DOHH2 (cell line): ENCODE data around the gene CRLF1.

ENCODE experiments used
- EZH2phosphoT487 ChIP-seq: fragments of 200-600 bp; sonication (generic); IDR thresholded peaks from 2 replicates; pipeline ENCODE4 v1.6.1; 2017; ENCODE audit warnings: borderline replicate concordance, mild to moderate bottlenecking, antibody characterized with exemption, low read length, moderate library complexity, mixed read lengths
- TF ChIP-seq, protein P1 (sequence below): fragments of 200-600 bp; sonication (generic); IDR thresholded peaks from one replicate; pipeline ENCODE4 v1.5.1; 2014; ENCODE audit warnings: antibody characterized with exemption, mild to moderate bottlenecking, low read depth, low read length; ENCODE audit not compliant: poor library complexity, severe bottlenecking

DNA sequence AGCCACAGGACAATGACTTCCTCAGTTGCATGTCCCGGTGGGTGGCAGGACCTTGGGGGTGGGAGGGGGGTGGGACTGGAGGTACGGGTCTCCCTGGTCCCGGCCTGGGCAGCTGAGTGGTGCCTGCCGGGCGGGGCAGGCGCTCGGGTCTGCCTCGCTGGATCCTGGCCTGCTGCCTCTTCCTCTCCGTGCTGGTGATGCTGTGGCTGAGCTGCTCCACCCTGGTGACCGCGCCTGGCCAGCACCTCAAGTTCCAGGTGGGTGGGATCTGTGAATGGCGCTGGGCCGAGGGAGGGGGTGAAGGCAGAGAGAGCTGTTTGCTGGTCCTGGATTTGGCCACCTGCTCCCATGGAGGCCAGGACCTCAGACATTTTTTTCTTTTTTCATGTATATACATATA, 11.6 kb upstream of the CRLF1 start:
- TF ChIP-seq, protein P1, sequence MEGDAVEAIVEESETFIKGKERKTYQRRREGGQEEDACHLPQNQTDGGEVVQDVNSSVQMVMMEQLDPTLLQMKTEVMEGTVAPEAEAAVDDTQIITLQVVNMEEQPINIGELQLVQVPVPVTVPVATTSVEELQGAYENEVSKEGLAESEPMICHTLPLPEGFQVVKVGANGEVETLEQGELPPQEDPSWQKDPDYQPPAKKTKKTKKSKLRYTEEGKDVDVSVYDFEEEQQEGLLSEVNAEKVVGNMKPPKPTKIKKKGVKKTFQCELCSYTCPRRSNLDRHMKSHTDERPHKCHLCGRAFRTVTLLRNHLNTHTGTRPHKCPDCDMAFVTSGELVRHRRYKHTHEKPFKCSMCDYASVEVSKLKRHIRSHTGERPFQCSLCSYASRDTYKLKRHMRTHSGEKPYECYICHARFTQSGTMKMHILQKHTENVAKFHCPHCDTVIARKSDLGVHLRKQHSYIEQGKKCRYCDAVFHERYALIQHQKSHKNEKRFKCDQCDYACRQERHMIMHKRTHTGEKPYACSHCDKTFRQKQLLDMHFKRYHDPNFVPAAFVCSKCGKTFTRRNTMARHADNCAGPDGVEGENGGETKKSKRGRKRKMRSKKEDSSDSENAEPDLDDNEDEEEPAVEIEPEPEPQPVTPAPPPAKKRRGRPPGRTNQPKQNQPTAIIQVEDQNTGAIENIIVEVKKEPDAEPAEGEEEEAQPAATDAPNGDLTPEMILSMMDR = no peak
- TF ChIP-seq EZH2phosphoT487 = no peak
